ENCODE measurements around the gene ZPLD1.

The ZPLD1 gene

GRCh38 chr3:102483556-102483955, 48.7 kb downstream of the ZPLD1 start:
- no peak overlapping the region for H3K4me3 ChIP-seq
- no peaks in the 10 kb centered on the region for H3K27me3 ChIP-seq
- no peaks in the 10 kb centered on the region for H3K4me1 ChIP-seq
- intact Hi-C loops (cut with DNase I; ENCODE audit: low total_unique reads): no loop called here
- TF ChIP-seq CTCF (IDR thresholded peaks at IDR 0.05): no peak
- no peak overlapping the region for H3K27ac ChIP-seq
- no peak for DNase-seq
- H3K9me3 ChIP-seq: no peaks in the 10 kb centered on the region
- no peaks in the 10 kb centered on the region for H3K36me3 ChIP-seq

GRCh38 chr3:102484363-102484762, 49.5 kb downstream of the ZPLD1 start:
- no peak for TF ChIP-seq CTCF (IDR thresholded peaks at IDR 0.05)
- DNase-seq: no peak
- H3K4me3 ChIP-seq: no peak overlapping the region
- H3K36me3 ChIP-seq: no peaks in the 10 kb centered on the region
- intact Hi-C loops (cut with DNase I; ENCODE audit: low total_unique reads): no loop called here
- H3K4me1 ChIP-seq: no peaks in the 10 kb centered on the region
- no peak overlapping the region for H3K27ac ChIP-seq
- H3K27me3 ChIP-seq: no peaks in the 10 kb centered on the region
- H3K9me3 ChIP-seq: no peaks in the 10 kb centered on the region

GRCh38 chr3:102485701-102486100, 50.9 kb downstream of the ZPLD1 start:
- H3K4me3 ChIP-seq: no peak overlapping the region
- H3K27ac ChIP-seq: no peak overlapping the region
- no peak for TF ChIP-seq CTCF (IDR thresholded peaks at IDR 0.05)
- H3K4me1 ChIP-seq: no peaks in the 10 kb centered on the region
- no peaks in the 10 kb centered on the region for H3K27me3 ChIP-seq
- intact Hi-C loops (cut with DNase I; ENCODE audit: low total_unique reads): no loop called here
- no peak for DNase-seq
- no peaks in the 10 kb centered on the region for H3K9me3 ChIP-seq
- H3K36me3 ChIP-seq: no peaks in the 10 kb centered on the region

- no peaks in the 10 kb centered on the region for H3K4me1 ChIP-seq
- no peaks in the 10 kb centered on the region for H3K9me3 ChIP-seq
- intact Hi-C loops (cut with DNase I; ENCODE audit: low total_unique reads): no loop called here
- H3K27ac ChIP-seq: no peak overlapping the region
- no peak overlapping the region for H3K4me3 ChIP-seq
- no peak for DNase-seq
- no peak for TF ChIP-seq CTCF (IDR thresholded peaks at IDR 0.05)
- H3K27me3 ChIP-seq: no peaks in the 10 kb centered on the region
- no peaks in the 10 kb centered on the region for H3K36me3 ChIP-seq
Observed at GRCh38 chr3:102488331-102488730, 53.5 kb downstream of the ZPLD1 start.

- TF ChIP-seq CTCF (IDR thresholded peaks at IDR 0.05): no peak
Observed at GRCh38 chr3:102492300-102492699, 57.5 kb downstream of the ZPLD1 start.

GRCh38 chr3:102497571-102497970, 62.8 kb downstream of the ZPLD1 start:
- Histone ChIP-seq H3K36me3 (no peaks in the 10 kb centered on the region), H3K27me3 (no peaks in the 10 kb centered on the region), H3K4me3 (no peak overlapping the region), H3K9me3 (no peaks in the 10 kb centered on the region), H3K4me1 (no peaks in the 10 kb centered on the region), H3K27ac (no peak overlapping the region)
- DNase-seq: no peak
- TF ChIP-seq CTCF (IDR thresholded peaks at IDR 0.05): no peak
- intact Hi-C loops (cut with DNase I; ENCODE audit: low total_unique reads): no loop called here

More at GRCh38 chr3:102492300-102492699, 57.5 kb downstream of the ZPLD1 start:
- DNase-seq: no peak
- Histone ChIP-seq H3K4me1 (no peaks in the 10 kb centered on the region), H3K36me3 (no peaks in the 10 kb centered on the region), H3K27me3 (no peaks in the 10 kb centered on the region), H3K27ac (no peak overlapping the region), H3K4me3 (no peak overlapping the region), H3K9me3 (no peaks in the 10 kb centered on the region)
- intact Hi-C loops (cut with DNase I; ENCODE audit: low total_unique reads): no loop called here
